NCI-H1048 (cell line): ENCODE measurements around the gene CCNQ.

Source experiments
- DNase-seq: peaks from one replicate; lab custom pipeline; 2025; lab: John Stamatoyannopoulos, UW

Gene CCNQ

DNA sequence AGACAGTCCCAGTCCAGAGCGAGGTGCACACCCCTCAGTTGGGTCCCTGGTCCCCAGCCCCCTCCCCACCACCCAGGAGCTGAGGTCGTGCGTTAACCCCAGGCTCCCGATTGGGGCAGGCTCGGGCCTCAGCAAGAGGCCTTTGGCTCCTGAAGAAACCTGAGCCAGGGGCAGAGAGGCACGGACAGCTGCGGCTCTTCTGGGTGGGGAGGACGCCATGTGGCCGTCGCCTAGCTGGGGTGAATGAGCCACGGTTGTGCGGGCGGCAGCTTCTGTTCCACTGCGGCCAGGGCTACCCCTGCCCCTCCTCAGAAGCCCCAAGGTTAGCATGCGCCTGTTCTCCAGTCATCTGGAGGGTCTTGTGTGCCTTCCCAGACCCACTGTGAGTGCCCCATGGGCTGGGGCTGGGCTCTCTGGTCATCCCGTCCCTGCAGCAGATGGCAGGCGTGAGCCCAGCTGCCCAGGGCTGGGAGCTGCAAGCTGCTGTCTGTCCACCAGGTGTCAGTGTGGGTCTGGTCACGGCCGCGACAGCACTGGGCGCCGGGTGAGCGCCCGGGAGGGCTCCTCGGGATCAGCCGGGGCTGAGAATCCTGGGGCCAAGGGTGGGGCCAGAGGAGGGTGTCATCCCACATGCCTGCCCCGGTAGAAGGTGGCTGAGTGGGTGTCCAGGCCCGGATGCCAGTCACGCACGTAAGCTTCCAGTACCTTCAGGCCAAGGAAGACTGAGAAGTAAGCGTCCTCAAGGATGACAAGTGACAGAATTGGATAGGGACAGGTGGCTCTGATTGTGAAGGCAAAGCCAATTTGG, 59.6 kb downstream of the CCNQ start:
- DNase-seq = no peak

DNA sequence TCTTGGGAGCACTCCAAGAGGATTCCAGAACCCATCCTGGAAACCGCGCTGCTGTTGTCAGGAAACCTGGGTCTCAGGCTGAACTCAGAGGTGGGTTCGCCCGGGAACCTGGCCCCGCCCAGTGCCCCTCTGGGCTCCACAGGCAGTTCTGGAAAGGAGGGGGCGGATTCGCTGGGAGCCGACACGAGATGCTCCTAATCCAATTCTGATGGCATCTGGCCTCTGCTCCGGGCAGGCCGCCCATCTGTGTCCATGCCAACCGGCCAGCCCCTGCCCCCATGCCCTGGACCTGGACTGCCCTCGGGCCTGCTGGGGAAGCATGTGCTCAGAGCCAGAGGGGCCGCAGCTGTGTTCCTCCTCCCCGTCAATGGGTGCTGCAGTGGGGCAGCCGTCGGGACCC, 60.5 kb downstream of the CCNQ start:
- no peak for DNase-seq
